ENCODE data around the gene KLHL20. TPM values are rescaled to one million over a fixed set of nuclear protein-coding genes. Genes with fewer than 3 reads are reported as not detected.

The KLHL20 gene
- total RNA-seq, 1 experiment from 2014 or later, result 15.3 TPM

GRCh38 chr1:173823781-173824314 is 109.1 kb downstream of the KLHL20 start:
- intact Hi-C loops (cut with micrococcal nuclease; ENCODE audit: unreplicated experiment), result loop anchor here (1.0 to 2.0 kb wide), 6 partner anchors 44 to 1079 kb away; partner anchors contain the start of gene ZBTB37
- POLR2A ChIA-PET (ENCODE audit: unreplicated experiment), result interaction anchor here (0.6 to 0.7 kb wide), 4 partner anchors 196 to 1098 kb away, joined by 4 to 6 read pairs (median 6); no protein-coding TSS in a partner anchor
- H2AFZ ChIP-seq, result peak overlapping the region; percentile 91
- no peaks in the 10 kb centered on the region for H3K9me2 ChIP-seq (ENCODE audit: insufficient read depth)
- no peaks in the 10 kb centered on the region for H3K9me3 ChIP-seq (ENCODE audit: insufficient read depth, low read depth)
- H3K27ac ChIP-seq, result peak overlapping the region; percentile 95
- H3K4me1 ChIP-seq (replicated peaks; ENCODE audit: insufficient read depth), result peaks cover 17% of the 10 kb centered on the region
- no peak for TF ChIP-seq EZH2 (IDR thresholded peaks at IDR 0.05; ENCODE audit: low read depth)
- TF ChIP-seq CTCF (conservative IDR thresholded peaks at IDR 0.05), result no peak
- CTCF ChIA-PET, result interaction anchor here (0.7 kb wide), 1 partner anchor 393 kb away, joined by 7 read pairs; no protein-coding TSS in a partner anchor
- no peaks in the 10 kb centered on the region for H4K20me1 ChIP-seq (ENCODE audit: insufficient read depth)
- H3K4me3 ChIP-seq, result peak overlapping the region; percentile 84
- H3K79me2 ChIP-seq (ENCODE audit: low read depth), result peaks cover 50% of the 10 kb centered on the region
- H3F3A ChIP-seq (ENCODE audit: insufficient read depth, low read depth), result peaks cover 26% of the 10 kb centered on the region; the same call in 1 of the 2 replicates
- no peak for DNase-seq
- BruUV-seq (replicated peaks), result no TSS peak
- peak overlapping the region; percentile 95 for H3K4me2 ChIP-seq
- H3K27me3 ChIP-seq (ENCODE audit: insufficient read depth, low read depth), result no peaks in the 10 kb centered on the region
- H3K36me3 ChIP-seq (ENCODE audit: low read depth), result no peaks in the 10 kb centered on the region

- Histone ChIP-seq H3K79me2 (ENCODE audit: low read depth) (peaks cover 45% of the 10 kb centered on the region), H3K4me1 (replicated peaks; ENCODE audit: insufficient read depth) (peaks cover 17% of the 10 kb centered on the region), H3K9me2 (ENCODE audit: insufficient read depth) (no peaks in the 10 kb centered on the region), H3K27me3 (ENCODE audit: insufficient read depth, low read depth) (no peaks in the 10 kb centered on the region), H3K27ac (peak within 1 kb of the TSS; percentile 95), H3K4me3 (peak within 1 kb of the TSS; percentile 84), H3K36me3 (ENCODE audit: low read depth) (no peaks in the 10 kb centered on the region), H3K4me2 (peak within 1 kb of the TSS; percentile 95), H4K20me1 (ENCODE audit: insufficient read depth) (no peaks in the 10 kb centered on the region), H3K9me3 (ENCODE audit: insufficient read depth, low read depth) (no peaks in the 10 kb centered on the region), H3F3A (ENCODE audit: insufficient read depth, low read depth) (peaks cover 26% of the 10 kb centered on the region; the same call in 1 of the 2 replicates), H2AFZ (peak within 1 kb of the TSS; percentile 91)
- intact Hi-C loops (cut with micrococcal nuclease; ENCODE audit: unreplicated experiment), result loop anchor here (1.0 to 2.0 kb wide), 6 partner anchors 44 to 1079 kb away; partner anchors contain the start of gene ZBTB37
- POLR2A ChIA-PET (ENCODE audit: unreplicated experiment), result interaction anchor here (0.6 to 0.7 kb wide), 5 partner anchors 40 to 1097 kb away, joined by 4 to 6 read pairs (median 5); no protein-coding TSS in a partner anchor
- CTCF ChIA-PET, result interaction anchor here (0.7 kb wide), 1 partner anchor 393 kb away, joined by 7 read pairs; no protein-coding TSS in a partner anchor
- no peak for TF ChIP-seq CTCF (conservative IDR thresholded peaks at IDR 0.05)
- no peak for TF ChIP-seq EZH2 (IDR thresholded peaks at IDR 0.05; ENCODE audit: low read depth)
- TSS peak; percentile 90 for BruUV-seq (replicated peaks)
- DNase-seq, result peak; percentile 86 to 90
These were observed 109.7 kb downstream of the KLHL20 start, which contains the start of the genes CENPL and DARS2 for GRCh38 chr1:173824315-173825081. CENPL (minus strand) TSS chr1:173824883; CDS start chr1:173811299, 13,584 bp downstream. DARS2 (plus strand) TSS chr1:173824673; CDS start chr1:173825230, 557 bp downstream.

- Histone ChIP-seq H3K36me3 (ENCODE audit: low read depth) (peaks cover 10% of the 10 kb centered on the region; the same call in 1 of the 2 replicates), H3K4me2 (no peak overlapping the region), H3K9me2 (ENCODE audit: insufficient read depth) (no peaks in the 10 kb centered on the region), H3K4me1 (replicated peaks; ENCODE audit: insufficient read depth) (peaks cover 8% of the 10 kb centered on the region), H4K20me1 (ENCODE audit: insufficient read depth) (no peaks in the 10 kb centered on the region), H3K27me3 (ENCODE audit: insufficient read depth, low read depth) (no peaks in the 10 kb centered on the region), H3F3A (ENCODE audit: insufficient read depth, low read depth) (peaks cover 26% of the 10 kb centered on the region; the same call in 1 of the 2 replicates), H2AFZ (no peak overlapping the region), H3K9me3 (ENCODE audit: insufficient read depth, low read depth) (no peaks in the 10 kb centered on the region), H3K4me3 (no peak overlapping the region), H3K79me2 (ENCODE audit: low read depth) (peaks cover 15% of the 10 kb centered on the region), H3K27ac (no peak overlapping the region)
- ChIA-PET CTCF (interaction anchor here (0.6 kb wide), 1 partner anchor 984 kb away, joined by 5 read pairs; no protein-coding TSS in a partner anchor), POLR2A (ENCODE audit: unreplicated experiment) (no interaction called here)
- intact Hi-C loops (cut with micrococcal nuclease; ENCODE audit: unreplicated experiment), result no loop called here
- no peak for DNase-seq
- no TSS peak for BruUV-seq (replicated peaks)
- TF ChIP-seq EZH2 (IDR thresholded peaks at IDR 0.05; ENCODE audit: low read depth), result no peak
- no peak for TF ChIP-seq CTCF (conservative IDR thresholded peaks at IDR 0.05)
These were observed 112.8 kb downstream of the KLHL20 start for GRCh38 chr1:173827611-173828010.

Data from PC-9 (cell line).